IgD-negative memory B cell (primary cell): ENCODE results near the gene ATG5. TPM values are rescaled to one million over a fixed set of nuclear protein-coding genes. Genes with fewer than 3 reads are reported as not detected.
"Not testable (repeated sequence)": the region's sequence is repeated elsewhere in the genome, so short reads cannot be mapped to it uniquely, and the experiment has no call there.

Experiments
- H3K27ac Mint-ChIP-seq, 3 donors: one replicate each; pipeline ENCODE4 v1.8.0; 2020 to 2022; ENCODE audit warnings: mild to moderate bottlenecking in 3 of 3, mixed read lengths in 3 of 3, moderate library complexity in 1 of 3
- H3K27me3 Mint-ChIP-seq: one replicate; pipeline ENCODE4 v1.8.0; 2021; ENCODE audit warnings: mixed read lengths
- H3K36me3 Mint-ChIP-seq: one replicate; pipeline ENCODE4 v1.8.0; 2020; ENCODE audit warnings: mild to moderate bottlenecking, mixed read lengths
- H3K4me1 Mint-ChIP-seq, 3 donors: one replicate each; pipeline ENCODE4 v1.8.0; 2020 to 2022; ENCODE audit warnings: mixed read lengths in 3 of 3, mild to moderate bottlenecking in 1 of 3
- H3K4me3 Mint-ChIP-seq, 4 donors: one replicate each; pipeline ENCODE4 v1.8.0; 2020 to 2022; ENCODE audit warnings: mild to moderate bottlenecking in 4 of 4, mixed read lengths in 4 of 4, moderate library complexity in 3 of 4
- H3K9me3 Mint-ChIP-seq, 3 donors: one replicate each; pipeline ENCODE4 v1.8.0; 2020 to 2021; ENCODE audit warnings: mixed read lengths in 3 of 3, mild to moderate bottlenecking in 1 of 3
- polyA plus RNA-seq: library from polyadenylated mRNA; unstranded; fragments of 300-500 nt; fragmentation: Illumina TruSeq; gene quantifications from one replicate; pipeline ENCODE4 v1.2.3, GENCODE V29; 2021

The ATG5 gene
- polyA plus RNA-seq, 1 donor from 2014 or later: 31.4 TPM

GRCh38 chr6:106241498-106241897 is 84.1 kb downstream of the ATG5 start:
- Mint-ChIP-seq H3K36me3 (peaks cover 14% of the 10 kb centered on the region), H3K4me1 (peaks cover 0 to 5% (median 4%) of the 10 kb centered on the region in 3 donors), H3K27me3 (no peaks in the 10 kb centered on the region), H3K9me3 (peaks cover 0 to 5% (median 0%) of the 10 kb centered on the region in 3 donors), H3K27ac (no peak overlapping the region), H3K4me3 (no peak overlapping the region)

- H3K4me3 Mint-ChIP-seq: no peak overlapping the region
- peaks cover 0 to 2% (median 0%) of the 10 kb centered on the region in 3 donors for H3K4me1 Mint-ChIP-seq
- H3K27me3 Mint-ChIP-seq: no peaks in the 10 kb centered on the region
- no peak overlapping the region for H3K27ac Mint-ChIP-seq
- peaks cover 0 to 4% (median 3%) of the 10 kb centered on the region in 3 donors for H3K9me3 Mint-ChIP-seq
- peaks cover 26% of the 10 kb centered on the region for H3K36me3 Mint-ChIP-seq
Measured at GRCh38 chr6:106237286-106237685, 88.3 kb downstream of the ATG5 start.

GRCh38 chr6:106229876-106230445 is 95.6 kb downstream of the ATG5 start:
- H3K27ac Mint-ChIP-seq: peak overlapping the region in 1 of 3 donors; percentile 65
- not testable (repeated sequence) for H3K4me1 Mint-ChIP-seq, H3K4me3 Mint-ChIP-seq, H3K9me3 Mint-ChIP-seq, H3K27me3 Mint-ChIP-seq
- peaks cover 13% of the 10 kb centered on the region for H3K36me3 Mint-ChIP-seq

GRCh38 chr6:106227612-106228507 is 97.7 kb downstream of the ATG5 start:
- H3K4me3 Mint-ChIP-seq: no peak overlapping the region
- no peaks in the 10 kb centered on the region for H3K27me3 Mint-ChIP-seq
- no peaks in the 10 kb centered on the region for H3K9me3 Mint-ChIP-seq
- H3K27ac Mint-ChIP-seq: peak overlapping the region in 1 of 3 donors; percentile 32
- peaks cover 7% of the 10 kb centered on the region for H3K36me3 Mint-ChIP-seq
- peaks cover 3 to 12% (median 5%) of the 10 kb centered on the region in 3 donors for H3K4me1 Mint-ChIP-seq

GRCh38 chr6:106226676-106227075 is 98.9 kb downstream of the ATG5 start:
- H3K36me3 Mint-ChIP-seq: peaks cover 7% of the 10 kb centered on the region
- H3K27me3 Mint-ChIP-seq: no peaks in the 10 kb centered on the region
- no peaks in the 10 kb centered on the region for H3K9me3 Mint-ChIP-seq
- peak overlapping the region in 1 of 3 donors; percentile 36 for H3K27ac Mint-ChIP-seq
- H3K4me3 Mint-ChIP-seq: no peak overlapping the region
- peaks cover 3 to 12% (median 5%) of the 10 kb centered on the region in 3 donors for H3K4me1 Mint-ChIP-seq

- H3K36me3 Mint-ChIP-seq: peaks cover 7% of the 10 kb centered on the region
- no peaks in the 10 kb centered on the region for H3K27me3 Mint-ChIP-seq
- H3K4me3 Mint-ChIP-seq: no peak overlapping the region
- peak overlapping the region in 1 of 3 donors; percentile 0 for H3K27ac Mint-ChIP-seq
- H3K9me3 Mint-ChIP-seq: no peaks in the 10 kb centered on the region
- H3K4me1 Mint-ChIP-seq: peaks cover 3 to 16% (median 5%) of the 10 kb centered on the region in 3 donors
Measured at GRCh38 chr6:106225581-106225980, 100.0 kb downstream of the ATG5 start.

- Mint-ChIP-seq H3K4me3 (no peak overlapping the region), H3K9me3 (no peaks in the 10 kb centered on the region), H3K27me3 (no peaks in the 10 kb centered on the region), H3K27ac (no peak overlapping the region), H3K36me3 (peaks cover 7% of the 10 kb centered on the region), H3K4me1 (peaks cover 3 to 16% (median 5%) of the 10 kb centered on the region in 3 donors)
Measured at GRCh38 chr6:106223300-106223930, 102.1 kb downstream of the ATG5 start.

- Mint-ChIP-seq H3K9me3 (no peaks in the 10 kb centered on the region), H3K27ac (no peak overlapping the region), H3K36me3 (peaks cover 4% of the 10 kb centered on the region)
Measured at GRCh38 chr6:106220485-106220884, 105.1 kb downstream of the ATG5 start.

GRCh38 chr6:106216527-106216926 is 109.0 kb downstream of the ATG5 start:
- Mint-ChIP-seq H3K36me3 (peaks cover 4% of the 10 kb centered on the region), H3K27me3 (no peaks in the 10 kb centered on the region), H3K9me3 (no peaks in the 10 kb centered on the region), H3K4me1 (peaks cover 4 to 5% (median 5%) of the 10 kb centered on the region in 3 donors), H3K27ac (no peak overlapping the region), H3K4me3 (no peak overlapping the region)

More at GRCh38 chr6:106220485-106220884, 105.1 kb downstream of the ATG5 start:
- Mint-ChIP-seq H3K4me1 (peaks cover 2 to 11% (median 2%) of the 10 kb centered on the region in 3 donors), H3K4me3 (no peak overlapping the region), H3K27me3 (no peaks in the 10 kb centered on the region)

- peaks cover under 1 to 5% (median 5%) of the 10 kb centered on the region in 3 donors for H3K4me1 Mint-ChIP-seq
Measured at GRCh38 chr6:106215608-106216007, 110.0 kb downstream of the ATG5 start.

GRCh38 chr6:106214531-106214930 is 111.0 kb downstream of the ATG5 start:
- Mint-ChIP-seq H3K27ac (no peak overlapping the region), H3K4me3 (no peak overlapping the region), H3K9me3 (no peaks in the 10 kb centered on the region), H3K36me3 (peaks cover 4% of the 10 kb centered on the region), H3K27me3 (no peaks in the 10 kb centered on the region), H3K4me1 (peaks cover 0 to 5% (median 5%) of the 10 kb centered on the region in 3 donors)

More at GRCh38 chr6:106215608-106216007, 110.0 kb downstream of the ATG5 start:
- H3K4me3 Mint-ChIP-seq: no peak overlapping the region
- no peaks in the 10 kb centered on the region for H3K9me3 Mint-ChIP-seq
- H3K27me3 Mint-ChIP-seq: no peaks in the 10 kb centered on the region
- H3K27ac Mint-ChIP-seq: no peak overlapping the region
- peaks cover 4% of the 10 kb centered on the region for H3K36me3 Mint-ChIP-seq

GRCh38 chr6:106213660-106214289 is 111.8 kb downstream of the ATG5 start:
- Mint-ChIP-seq H3K4me1 (peaks cover 0 to 5% (median 5%) of the 10 kb centered on the region in 3 donors), H3K27me3 (no peaks in the 10 kb centered on the region), H3K36me3 (peaks cover 4% of the 10 kb centered on the region), H3K27ac (no peak overlapping the region), H3K9me3 (peaks cover 0 to 5% (median 0%) of the 10 kb centered on the region in 3 donors), H3K4me3 (no peak overlapping the region)

GRCh38 chr6:106212576-106212975 is 113.0 kb downstream of the ATG5 start:
- no peaks in the 10 kb centered on the region for H3K27me3 Mint-ChIP-seq
- H3K4me1 Mint-ChIP-seq: peaks cover 0 to 5% (median 5%) of the 10 kb centered on the region in 3 donors
- H3K4me3 Mint-ChIP-seq: no peak overlapping the region
- H3K27ac Mint-ChIP-seq: peak overlapping the region in 1 of 3 donors; percentile 5
- H3K9me3 Mint-ChIP-seq: peaks cover 0 to 5% (median 0%) of the 10 kb centered on the region in 3 donors
- H3K36me3 Mint-ChIP-seq: peaks cover 4% of the 10 kb centered on the region

GRCh38 chr6:106206905-106207304 is 118.7 kb downstream of the ATG5 start:
- H3K27ac Mint-ChIP-seq: no peak overlapping the region
- H3K36me3 Mint-ChIP-seq: peaks cover 5% of the 10 kb centered on the region
- no peaks in the 10 kb centered on the region for H3K27me3 Mint-ChIP-seq

More at GRCh38 chr6:106206905-106207304, 118.7 kb downstream of the ATG5 start:
- Mint-ChIP-seq H3K9me3 (peaks cover 0 to 5% (median 0%) of the 10 kb centered on the region in 3 donors), H3K4me3 (no peak overlapping the region), H3K4me1 (peaks cover 6 to 12% (median 9%) of the 10 kb centered on the region in 3 donors)
